SKM-1 treated with dmso at 0.1 percent for 144 hours (cell line): Measurements from ENCODE around the gene ELP2.

Experiments used
- DNase-seq: peaks from one replicate; lab custom pipeline; 2025; ENCODE audit not compliant: unreplicated experiment; lab: John Stamatoyannopoulos, UW

The ELP2 gene

DNA sequence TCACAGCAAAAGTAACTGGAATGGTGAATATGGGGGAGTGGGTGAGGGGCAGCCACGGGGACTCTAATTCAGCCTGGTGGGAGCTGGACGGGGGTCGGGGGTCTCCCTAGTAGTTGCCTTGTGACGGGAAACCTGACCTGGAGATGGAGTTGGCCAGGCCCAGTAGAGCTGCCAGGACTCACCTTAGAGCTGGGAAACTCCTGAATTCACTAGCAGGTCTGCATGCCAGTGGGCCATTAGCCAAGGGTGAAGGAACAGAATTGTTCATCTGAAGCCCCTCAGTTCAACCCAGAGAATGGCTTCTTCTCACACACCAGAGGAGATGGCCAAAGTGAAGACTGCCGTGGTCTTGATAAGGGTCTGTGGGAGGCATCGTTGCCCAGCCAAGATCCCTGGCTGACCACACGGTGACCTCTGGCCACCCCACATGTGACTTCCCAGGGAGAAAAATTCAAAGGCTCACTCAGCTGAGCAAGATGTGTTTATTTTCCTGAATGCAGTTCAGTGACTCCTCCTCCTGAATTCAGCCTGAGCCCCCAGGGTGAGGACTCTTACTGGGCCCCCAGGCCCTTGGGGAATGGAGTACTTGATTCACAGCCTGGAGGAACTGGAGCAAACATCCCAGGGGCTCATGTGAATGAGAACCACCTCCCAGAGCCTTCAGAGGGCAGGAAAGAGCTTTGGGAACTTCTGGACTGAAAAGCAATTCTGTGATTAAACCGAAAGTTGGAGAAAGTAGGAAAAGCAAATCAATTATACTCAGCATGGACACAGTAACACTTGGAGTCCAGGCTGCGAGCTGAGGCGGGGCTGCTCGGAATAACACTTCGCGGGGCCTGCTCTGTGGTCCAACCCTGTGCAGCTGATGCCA lies 82.8 kb downstream of the ELP2 start:
- DNase-seq: no peak

DNA sequence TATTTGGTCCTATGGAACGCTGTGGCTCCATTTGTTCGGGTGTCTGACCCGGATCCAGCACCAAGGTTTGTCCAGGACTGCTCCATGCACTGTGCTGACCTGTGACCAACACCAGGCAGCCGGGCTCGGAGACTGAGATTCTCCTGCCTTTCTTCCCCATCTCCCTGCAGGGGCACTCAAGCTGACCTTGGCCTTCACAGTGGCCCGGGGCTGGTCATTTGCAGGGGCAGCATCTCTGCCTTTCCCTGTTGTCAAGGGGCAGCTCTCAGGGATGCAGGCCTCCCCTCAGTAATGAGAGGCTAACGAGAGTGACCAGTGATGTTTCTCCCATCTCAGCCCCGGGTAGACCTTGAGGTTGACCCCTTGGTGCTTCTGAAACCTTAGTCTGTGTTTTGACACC lies 85.1 kb downstream of the ELP2 start:
- DNase-seq: no peak

DNA sequence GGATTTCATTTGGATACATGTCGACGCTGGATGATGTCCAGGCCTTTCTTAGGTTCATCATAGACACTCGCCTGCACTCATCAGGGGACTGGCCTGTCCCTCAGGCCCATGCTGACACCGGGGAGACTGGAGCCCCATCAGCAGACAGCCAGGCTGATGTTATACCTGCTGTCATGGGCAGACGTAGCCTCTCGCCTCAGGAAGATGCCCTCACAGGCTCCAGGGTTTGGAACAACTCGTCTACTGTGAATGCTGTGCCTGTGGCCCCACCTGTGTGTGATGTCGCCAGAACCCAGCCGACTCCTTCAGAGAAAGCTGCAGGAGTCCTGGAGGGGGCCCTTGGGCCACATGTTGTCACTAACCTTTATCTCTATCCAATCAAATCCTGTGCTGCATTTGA lies 85.9 kb downstream of the ELP2 start:
- no peak for DNase-seq

DNA sequence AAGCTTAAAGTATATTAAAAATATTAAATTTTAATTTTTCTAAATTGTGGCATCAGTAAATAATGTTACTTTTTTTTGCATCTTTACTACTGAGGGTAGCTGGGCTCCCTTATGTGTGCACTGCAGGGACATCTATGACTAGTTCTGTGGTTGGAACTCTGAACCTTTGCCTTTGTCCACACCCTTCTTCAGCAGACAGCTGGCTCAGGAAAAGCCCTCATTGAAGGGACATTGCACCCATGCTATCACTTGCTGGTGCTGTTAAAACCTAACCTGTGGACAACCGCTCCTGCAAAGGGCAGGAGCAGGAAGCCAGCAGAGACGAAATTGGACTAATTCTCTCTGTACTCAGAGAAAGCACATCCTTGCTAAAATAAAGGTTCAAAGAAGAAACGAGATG lies 87.6 kb downstream of the ELP2 start:
- DNase-seq: no peak

DNA sequence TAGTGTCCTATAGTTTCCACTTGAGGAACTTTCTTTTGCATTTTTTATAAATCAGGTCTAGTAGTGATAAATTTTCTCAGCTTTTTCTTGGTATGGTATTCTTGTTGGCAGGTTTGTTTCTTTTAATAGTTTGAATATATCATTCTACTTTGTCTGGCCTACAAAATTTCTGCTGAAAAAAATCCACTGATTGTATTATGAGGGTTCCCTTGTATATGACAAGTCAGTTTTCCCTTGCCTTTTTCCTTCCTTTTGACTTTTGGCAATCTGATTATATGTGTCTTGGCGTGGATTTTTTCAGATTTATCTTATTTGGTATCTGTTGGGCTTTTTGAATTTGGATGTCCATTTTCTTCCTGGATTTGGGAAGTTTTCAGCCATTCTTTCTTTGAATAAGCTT lies 99.5 kb downstream of the ELP2 start:
- DNase-seq: no peak
